Measurements from ENCODE around the gene TPMT.

The TPMT gene

DNA sequence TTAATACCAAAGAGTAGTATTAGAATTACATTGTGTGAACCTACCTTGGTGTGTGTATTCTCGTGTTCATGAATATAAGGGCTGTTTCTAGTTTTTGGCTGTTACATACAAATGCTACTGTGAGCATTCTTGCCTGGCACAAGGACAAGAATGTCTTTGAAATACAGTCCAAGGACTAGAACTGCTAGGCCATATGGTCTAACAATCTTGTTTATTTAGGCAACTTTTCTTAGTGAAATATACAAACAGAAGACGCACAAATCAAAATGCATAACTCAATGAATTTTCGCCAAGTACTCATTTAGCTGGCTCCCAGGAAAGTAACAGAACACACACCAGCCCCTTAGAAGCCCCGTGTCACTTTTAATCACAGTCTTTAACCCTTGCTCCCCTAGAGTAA is 28.9 kb upstream of the TPMT start:
- no CpG with 5 or more reads among the region's 4 CpGs for WGBS, 2 donors (ENCODE audit: extremely low coverage in 2 of 2, insufficient read length in 2 of 2, insufficient replicate concordance in 1 of 2)
- Histone ChIP-seq H4K8ac (ENCODE audit: low read depth, low read length) (no peak overlapping the region), H2AFZ (ENCODE audit: low read length) (no peak overlapping the region), H3K9ac (ENCODE audit: low read depth, low read length, poor library complexity) (no peak overlapping the region), H2AK5ac (ENCODE audit: low read depth, low read length) (no peak overlapping the region), H2BK12ac (ENCODE audit: low read length) (no peak overlapping the region), H2BK15ac (ENCODE audit: low read length) (no peak overlapping the region), H3K4ac (ENCODE audit: low read length) (no peak overlapping the region), H4K91ac (ENCODE audit: low read depth, low read length, poor library complexity) (no peak overlapping the region), H3K4me2 (ENCODE audit: insufficient read depth, low read length, poor library complexity, severe bottlenecking) (no peak overlapping the region), H3K4me3 (ENCODE audit: low read length in 2 of 2) (no peak overlapping the region), H3K18ac (ENCODE audit: low read length) (no peak overlapping the region), H3K36me3 (replicated peaks in 1 of 2; ENCODE audit: control insufficient read depth in 2 of 2, insufficient read depth in 2 of 2, low read length in 2 of 2) (no peaks in the 10 kb centered on the region), H3K27ac (replicated peaks; ENCODE audit: low read length) (no peak overlapping the region), H3K79me1 (ENCODE audit: low read depth, low read length) (no peaks in the 10 kb centered on the region), H3K9me3 (replicated peaks in 1 of 2; ENCODE audit: control insufficient read depth in 2 of 2, insufficient read depth in 1 of 2, low read depth in 1 of 2, low read length in 2 of 2) (no peaks in the 10 kb centered on the region), H3K4me1 (ENCODE audit: control insufficient read depth in 2 of 2, insufficient read depth in 1 of 2, low read depth in 1 of 2, low read length in 2 of 2) (peaks cover 6 to 14% of the 10 kb centered on the region in 2 donors), H3K27me3 (ENCODE audit: control insufficient read depth in 3 of 3, insufficient read depth in 3 of 3, low read depth in 1 of 3, low read length in 3 of 3) (no peaks in the 10 kb centered on the region), H2BK120ac (ENCODE audit: low read depth, low read length) (no peak overlapping the region), H3K23ac (ENCODE audit: low read depth, low read length, poor library complexity) (no peak overlapping the region), H2BK5ac (ENCODE audit: low read length) (no peak overlapping the region), H3K14ac (ENCODE audit: low read length) (no peak overlapping the region)
- no peak for DNase-seq (ENCODE audit: low spot score)

DNA sequence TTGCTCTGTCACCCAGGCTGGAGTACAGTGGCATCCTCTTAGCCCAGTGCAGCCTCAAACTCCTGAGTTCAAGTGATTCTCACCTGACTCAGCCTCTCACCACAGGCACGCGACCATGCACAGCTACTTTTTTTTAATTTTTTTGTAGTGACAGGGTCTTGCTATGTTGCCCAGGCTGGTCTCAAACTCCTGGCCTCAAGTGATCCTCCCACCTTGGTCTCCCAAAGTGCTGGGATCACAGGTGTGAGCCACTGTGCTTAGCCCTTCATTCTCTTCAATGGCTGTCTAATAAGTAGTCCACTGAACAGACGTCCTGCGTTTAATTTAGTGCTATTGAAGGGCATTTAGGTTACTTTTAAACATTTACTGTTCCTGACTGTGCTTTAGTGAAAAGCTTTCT is 27.7 kb upstream of the TPMT start:
- no peak overlapping the region for H3K4me2 ChIP-seq (ENCODE audit: insufficient read depth, low read length, poor library complexity, severe bottlenecking)
- H4K91ac ChIP-seq (ENCODE audit: low read depth, low read length, poor library complexity) = no peak overlapping the region
- no peak overlapping the region for H2AK5ac ChIP-seq (ENCODE audit: low read depth, low read length)
- H2AFZ ChIP-seq (ENCODE audit: low read length) = no peak overlapping the region
- H3K27me3 ChIP-seq (ENCODE audit: control insufficient read depth in 3 of 3, insufficient read depth in 3 of 3, low read depth in 1 of 3, low read length in 3 of 3) = no peaks in the 10 kb centered on the region
- no peak overlapping the region for H3K4me3 ChIP-seq (ENCODE audit: low read length in 2 of 2)
- H2BK15ac ChIP-seq (ENCODE audit: low read length) = no peak overlapping the region
- no peak overlapping the region for H2BK12ac ChIP-seq (ENCODE audit: low read length)
- no peak overlapping the region for H3K4ac ChIP-seq (ENCODE audit: low read length)
- H3K18ac ChIP-seq (ENCODE audit: low read length) = no peak overlapping the region
- H3K9ac ChIP-seq (ENCODE audit: low read depth, low read length, poor library complexity) = no peak overlapping the region
- peaks cover 6 to 14% of the 10 kb centered on the region in 2 donors for H3K4me1 ChIP-seq (ENCODE audit: control insufficient read depth in 2 of 2, insufficient read depth in 1 of 2, low read depth in 1 of 2, low read length in 2 of 2)
- H3K36me3 ChIP-seq (replicated peaks in 1 of 2; ENCODE audit: control insufficient read depth in 2 of 2, insufficient read depth in 2 of 2, low read length in 2 of 2) = no peaks in the 10 kb centered on the region
- no peak overlapping the region for H4K8ac ChIP-seq (ENCODE audit: low read depth, low read length)
- no peak overlapping the region for H2BK5ac ChIP-seq (ENCODE audit: low read length)
- no peak overlapping the region for H2BK120ac ChIP-seq (ENCODE audit: low read depth, low read length)
- no peak for DNase-seq (ENCODE audit: low spot score)
- H3K9me3 ChIP-seq (replicated peaks in 1 of 2; ENCODE audit: control insufficient read depth in 2 of 2, insufficient read depth in 1 of 2, low read depth in 1 of 2, low read length in 2 of 2) = no peaks in the 10 kb centered on the region
- H3K23ac ChIP-seq (ENCODE audit: low read depth, low read length, poor library complexity) = no peak overlapping the region
- no peak overlapping the region for H3K27ac ChIP-seq (replicated peaks; ENCODE audit: low read length)
- no peaks in the 10 kb centered on the region for H3K79me1 ChIP-seq (ENCODE audit: low read depth, low read length)
- WGBS, 2 donors (ENCODE audit: extremely low coverage in 2 of 2, insufficient read length in 2 of 2, insufficient replicate concordance in 1 of 2) = no CpG with 5 or more reads among the region's 4 CpGs
- no peak overlapping the region for H3K14ac ChIP-seq (ENCODE audit: low read length)

DNA sequence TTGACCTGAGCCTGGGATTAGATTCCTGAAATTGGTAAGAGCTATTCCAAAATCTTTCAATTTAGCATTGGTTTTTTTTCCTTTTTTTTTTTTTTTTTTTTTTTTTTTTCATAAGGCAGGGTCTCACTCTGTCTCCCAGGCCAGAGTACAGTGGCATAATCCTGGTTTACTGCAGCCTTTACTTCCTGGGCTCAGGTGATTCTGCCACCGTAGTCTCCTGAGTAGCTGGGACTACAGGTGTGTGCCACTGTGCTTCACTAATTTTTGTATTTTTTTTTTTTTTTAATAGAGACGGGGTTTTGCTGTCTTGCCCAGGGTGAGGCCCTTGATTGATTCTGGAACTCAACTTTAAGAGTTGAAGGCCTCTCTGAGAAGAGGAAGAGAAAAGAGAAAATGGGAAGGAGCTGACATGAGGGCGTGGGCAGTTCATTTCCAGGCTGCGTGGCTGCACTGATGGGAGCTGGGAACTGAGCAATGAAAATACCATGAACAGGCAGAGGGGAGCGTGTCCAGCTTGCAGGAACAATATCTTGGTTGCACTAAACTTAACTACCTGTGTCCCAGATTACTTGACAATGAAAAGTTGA is 25.0 kb upstream of the TPMT start:
- Histone ChIP-seq H2AK5ac (ENCODE audit: low read depth, low read length) (no peak overlapping the region), H3K4me3 (ENCODE audit: low read length in 2 of 2) (no peak overlapping the region), H4K91ac (ENCODE audit: low read depth, low read length, poor library complexity) (no peak overlapping the region), H3K79me1 (ENCODE audit: low read depth, low read length) (no peaks in the 10 kb centered on the region), H3K9me3 (replicated peaks in 1 of 2; ENCODE audit: control insufficient read depth in 2 of 2, insufficient read depth in 1 of 2, low read depth in 1 of 2, low read length in 2 of 2) (no peaks in the 10 kb centered on the region), H3K27me3 (ENCODE audit: control insufficient read depth in 3 of 3, insufficient read depth in 3 of 3, low read depth in 1 of 3, low read length in 3 of 3) (no peaks in the 10 kb centered on the region), H3K27ac (replicated peaks; ENCODE audit: low read length) (no peak overlapping the region), H2BK12ac (ENCODE audit: low read length) (no peak overlapping the region), H3K9ac (ENCODE audit: low read depth, low read length, poor library complexity) (no peak overlapping the region), H3K14ac (ENCODE audit: low read length) (no peak overlapping the region), H4K8ac (ENCODE audit: low read depth, low read length) (no peak overlapping the region), H3K4ac (ENCODE audit: low read length) (no peak overlapping the region), H2BK5ac (ENCODE audit: low read length) (no peak overlapping the region), H2BK15ac (ENCODE audit: low read length) (no peak overlapping the region), H3K4me1 (ENCODE audit: control insufficient read depth in 2 of 2, insufficient read depth in 1 of 2, low read depth in 1 of 2, low read length in 2 of 2) (no peaks in the 10 kb centered on the region), H2AFZ (ENCODE audit: low read length) (no peak overlapping the region), H3K23ac (ENCODE audit: low read depth, low read length, poor library complexity) (no peak overlapping the region), H2BK120ac (ENCODE audit: low read depth, low read length) (no peak overlapping the region), H3K4me2 (ENCODE audit: insufficient read depth, low read length, poor library complexity, severe bottlenecking) (no peak overlapping the region), H3K36me3 (replicated peaks in 1 of 2; ENCODE audit: control insufficient read depth in 2 of 2, insufficient read depth in 2 of 2, low read length in 2 of 2) (no peaks in the 10 kb centered on the region), H3K18ac (ENCODE audit: low read length) (no peak overlapping the region)
- no CpG with 5 or more reads among the region's 5 CpGs for WGBS, 2 donors (ENCODE audit: extremely low coverage in 2 of 2, insufficient read length in 2 of 2, insufficient replicate concordance in 1 of 2)
- no peak for DNase-seq (ENCODE audit: low spot score)

DNA sequence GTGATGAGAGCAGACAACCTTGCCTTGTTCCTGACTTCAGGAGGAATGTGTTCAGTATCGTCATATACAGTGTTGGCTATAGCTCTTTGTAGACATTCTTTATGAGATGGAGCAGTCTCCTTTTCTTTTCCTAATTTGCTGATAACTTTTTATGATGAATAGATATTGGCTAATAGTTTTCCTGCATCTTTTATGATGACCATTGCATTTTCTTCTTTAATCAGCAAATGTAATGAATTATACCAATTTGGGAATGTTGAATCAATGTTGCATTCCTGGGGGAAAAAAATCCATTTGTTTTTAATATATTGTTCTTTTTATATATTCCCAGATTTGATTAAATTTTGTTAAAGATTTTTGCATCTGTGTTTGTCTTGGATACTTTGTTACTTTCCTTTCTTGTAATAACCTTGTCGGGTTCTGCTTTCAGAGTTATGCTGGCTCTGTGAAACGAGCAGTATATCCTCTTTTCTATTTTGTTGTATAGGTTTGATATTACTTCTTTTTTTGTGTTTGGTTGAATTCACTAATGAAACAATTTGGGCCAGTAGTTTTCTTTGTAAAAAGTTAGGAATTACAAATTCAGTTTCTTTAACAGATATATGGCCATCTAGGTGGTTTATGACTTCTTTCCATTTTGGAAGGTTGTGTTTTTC is 24.2 kb upstream of the TPMT start:
- H3K23ac ChIP-seq (ENCODE audit: low read depth, low read length, poor library complexity) = no peak overlapping the region

More for the DNA sequence above, 24.2 kb upstream of the TPMT start:
- no peak for DNase-seq (ENCODE audit: low spot score)
- H3K18ac ChIP-seq (ENCODE audit: low read length) = no peak overlapping the region
- H4K91ac ChIP-seq (ENCODE audit: low read depth, low read length, poor library complexity) = no peak overlapping the region
- H3K4ac ChIP-seq (ENCODE audit: low read length) = no peak overlapping the region
- no peak overlapping the region for H3K4me3 ChIP-seq (ENCODE audit: low read length in 2 of 2)
- no peak overlapping the region for H3K4me2 ChIP-seq (ENCODE audit: insufficient read depth, low read length, poor library complexity, severe bottlenecking)
- no peaks in the 10 kb centered on the region for H3K9me3 ChIP-seq (replicated peaks in 1 of 2; ENCODE audit: control insufficient read depth in 2 of 2, insufficient read depth in 1 of 2, low read depth in 1 of 2, low read length in 2 of 2)
- no peaks in the 10 kb centered on the region for H3K79me1 ChIP-seq (ENCODE audit: low read depth, low read length)
- H3K9ac ChIP-seq (ENCODE audit: low read depth, low read length, poor library complexity) = no peak overlapping the region
- no peaks in the 10 kb centered on the region for H3K27me3 ChIP-seq (ENCODE audit: control insufficient read depth in 3 of 3, insufficient read depth in 3 of 3, low read depth in 1 of 3, low read length in 3 of 3)
- no peak overlapping the region for H4K8ac ChIP-seq (ENCODE audit: low read depth, low read length)
- H2BK15ac ChIP-seq (ENCODE audit: low read length) = no peak overlapping the region
- H3K27ac ChIP-seq (replicated peaks; ENCODE audit: low read length) = no peak overlapping the region
- H3K4me1 ChIP-seq (ENCODE audit: control insufficient read depth in 2 of 2, insufficient read depth in 1 of 2, low read depth in 1 of 2, low read length in 2 of 2) = no peaks in the 10 kb centered on the region
- no peak overlapping the region for H2BK5ac ChIP-seq (ENCODE audit: low read length)
- no peak overlapping the region for H3K14ac ChIP-seq (ENCODE audit: low read length)
- H2BK12ac ChIP-seq (ENCODE audit: low read length) = no peak overlapping the region
- WGBS, 2 donors (ENCODE audit: extremely low coverage in 2 of 2, insufficient read length in 2 of 2, insufficient replicate concordance in 1 of 2) = no CpG with 5 or more reads among the region's 3 CpGs
- no peaks in the 10 kb centered on the region for H3K36me3 ChIP-seq (replicated peaks in 1 of 2; ENCODE audit: control insufficient read depth in 2 of 2, insufficient read depth in 2 of 2, low read length in 2 of 2)
- no peak overlapping the region for H2BK120ac ChIP-seq (ENCODE audit: low read depth, low read length)
- H2AFZ ChIP-seq (ENCODE audit: low read length) = no peak overlapping the region
- no peak overlapping the region for H2AK5ac ChIP-seq (ENCODE audit: low read depth, low read length)

Data from neuronal stem cell (in vitro differentiated cells).